GM12891 (cell line): ENCODE results near the gene FXYD6.

ENCODE experiments used
- POLR2A ChIP-seq: IDR thresholded peaks from 2 replicates; pipeline ENCODE4 v1.6.1; 2011; ENCODE audit warnings: low read depth, low read length, control low read depth
- POLR2AphosphoS5 ChIP-seq: IDR thresholded peaks from 2 replicates; pipeline ENCODE4 v1.6.1; 2011; ENCODE audit warnings: low read depth, low read length, control low read depth
- TAF1 ChIP-seq: IDR thresholded peaks from 2 replicates; pipeline ENCODE4 v1.6.1; 2011; ENCODE audit warnings: low read depth, low read length, control low read depth

GRCh38 chr11:117818041-117818873 lies 58.2 kb downstream of the FXYD6 start:
- TF ChIP-seq POLR2AphosphoS5 (no peak), POLR2A (no peak), TAF1 (no peak)
